ENCODE data around the gene PLCG2.

Gene PLCG2

GRCh38 chr16:81816351-81816750 is 37.3 kb downstream of the PLCG2 start:
- no peak for DNase-seq (ENCODE audit: low read depth)

GRCh38 chr16:81816793-81817210 is 37.7 kb downstream of the PLCG2 start:
- no peak for DNase-seq (ENCODE audit: low read depth)

GRCh38 chr16:81817296-81817695 is 38.2 kb downstream of the PLCG2 start:
- no peak for DNase-seq (ENCODE audit: low read depth)

GRCh38 chr16:81817789-81818567 is 38.9 kb downstream of the PLCG2 start:
- no peak for DNase-seq (ENCODE audit: low read depth)

GRCh38 chr16:81818568-81818896 is 39.4 kb downstream of the PLCG2 start:
- DNase-seq (ENCODE audit: low read depth): no peak

- no peak for DNase-seq (ENCODE audit: low read depth)
Measured at GRCh38 chr16:81818905-81819304, 39.8 kb downstream of the PLCG2 start.

- no peak for DNase-seq (ENCODE audit: low read depth)
Measured at GRCh38 chr16:81821436-81822128, 42.5 kb downstream of the PLCG2 start.

GRCh38 chr16:81823111-81823510 is 44.0 kb downstream of the PLCG2 start:
- no peak for DNase-seq (ENCODE audit: low read depth)

GRCh38 chr16:81823734-81824133 is 44.6 kb downstream of the PLCG2 start:
- DNase-seq (ENCODE audit: low read depth): no peak

GRCh38 chr16:81826523-81826922 is 47.4 kb downstream of the PLCG2 start:
- DNase-seq (ENCODE audit: low read depth): no peak

GRCh38 chr16:81830845-81831540 is 51.9 kb downstream of the PLCG2 start:
- DNase-seq (ENCODE audit: low read depth): no peak

GRCh38 chr16:81831722-81832126 is 52.6 kb downstream of the PLCG2 start:
- no peak for DNase-seq (ENCODE audit: low read depth)

- no peak for DNase-seq (ENCODE audit: low read depth)
Measured at GRCh38 chr16:81832801-81833547, 53.9 kb downstream of the PLCG2 start.

GRCh38 chr16:81833751-81834150 is 54.7 kb downstream of the PLCG2 start:
- no peak for DNase-seq (ENCODE audit: low read depth)

GRCh38 chr16:81834868-81835267 is 55.8 kb downstream of the PLCG2 start:
- DNase-seq (ENCODE audit: low read depth): no peak

- DNase-seq (ENCODE audit: low read depth): no peak
Measured at GRCh38 chr16:81836279-81837054, 57.4 kb downstream of the PLCG2 start.

- no peak for DNase-seq (ENCODE audit: low read depth)
Measured at GRCh38 chr16:81837312-81837751, 58.2 kb downstream of the PLCG2 start.

- DNase-seq (ENCODE audit: low read depth): no peak
Measured at GRCh38 chr16:81838794-81839193, 59.7 kb downstream of the PLCG2 start.

GRCh38 chr16:81841722-81842121 is 62.6 kb downstream of the PLCG2 start:
- DNase-seq (ENCODE audit: low read depth): no peak

GRCh38 chr16:81842564-81843242 is 63.6 kb downstream of the PLCG2 start:
- DNase-seq (ENCODE audit: low read depth): no peak

- DNase-seq (ENCODE audit: low read depth): no peak
Measured at GRCh38 chr16:81843243-81843582, 64.1 kb downstream of the PLCG2 start.
